Breast epithelium (tissue), 4 donors: ENCODE results near the gene TMIGD1. TPM values are rescaled to one million over a fixed set of nuclear protein-coding genes. Genes with fewer than 3 reads are reported as not detected.

Source experiments
- DNase-seq, 2 donors: peaks; one replicate each; pipeline ENCODE4 v3.0.0-alpha.2; 2019; ENCODE audit warnings: low spot score in 2 of 2
- H3K27ac ChIP-seq, 2 donors: fragments of 200-600 bp; sonication (generic) in 1 of 2; one replicate each; pipeline ENCODE4 v1.5.1; 2016 to 2019; ENCODE audit warnings: mild to moderate bottlenecking in 1 of 2
- H3K27me3 ChIP-seq, 2 donors: fragments of 200-600 bp; sonication (generic) in 1 of 2; one replicate each; pipeline versions ENCODE4 v1.5.1 to v1.6.0; 2017 to 2019; ENCODE audit warnings: control low read depth in 1 of 2, mild to moderate bottlenecking in 1 of 2
- H3K36me3 ChIP-seq: fragments of 200-600 bp; one replicate; pipeline ENCODE4 v1.5.1; 2019
- H3K4me1 ChIP-seq, 2 donors: fragments of 200-600 bp; sonication (generic); one replicate each; pipeline ENCODE4 v1.5.1; 2016 to 2019; ENCODE audit warnings: control low read depth in 1 of 2
- H3K4me3 ChIP-seq, 3 donors: fragments of 200-600 bp; sonication (generic); 1 replicate in 2 of 3; 2 replicates in 1 of 3; pipeline ENCODE4 v1.5.1; 2016 to 2019; ENCODE audit warnings: mild to moderate bottlenecking in 3 of 3, moderate library complexity in 2 of 3
- H3K9me3 ChIP-seq, 2 donors: fragments of 200-600 bp; sonication (generic) in 1 of 2; one replicate each; pipeline ENCODE4 v1.5.1; 2016 to 2019; ENCODE audit warnings: control low read depth in 1 of 2
- POLR2A ChIP-seq: fragments of 450-650 bp; IDR thresholded peaks from one replicate; pipeline ENCODE4 v1.6.1; 2016; ENCODE audit warnings: antibody characterized with exemption, mild to moderate bottlenecking, moderate library complexity
- POLR2AphosphoS5 ChIP-seq, 3 donors: sonication (generic); formaldehyde crosslinking; IDR thresholded peaks; one replicate each; pipeline ENCODE4 v1.6.1; 2017; ENCODE audit warnings: antibody characterized with exemption in 3 of 3
- intact Hi-C: fragments of 100-400 bp; cut with DNase I; formaldehyde crosslinking; loops from one replicate; pipeline ENCODE4 v1.15.1; 2023; ENCODE audit warnings: low total_unique reads
- total RNA-seq, 3 donors: library from RNA; depleted of rRNA; stranded (reverse); fragments of >200 nt; gene quantifications; one replicate each; pipeline ENCODE4 v1.1.0, GENCODE V29; 2016
- TF ChIP-seq, protein P1 (sequence below), 3 donors: fragments of 450-650 bp; IDR thresholded peaks; one replicate each; pipeline ENCODE4 v1.5.1; 2016 to 2017; ENCODE audit warnings: antibody characterized with exemption in 3 of 3, mild to moderate bottlenecking in 3 of 3, moderate library complexity in 3 of 3

The TMIGD1 gene
- total RNA-seq, 3 donors from 2014 or later, result 1.6 TPM; not detected in 2

DNA sequence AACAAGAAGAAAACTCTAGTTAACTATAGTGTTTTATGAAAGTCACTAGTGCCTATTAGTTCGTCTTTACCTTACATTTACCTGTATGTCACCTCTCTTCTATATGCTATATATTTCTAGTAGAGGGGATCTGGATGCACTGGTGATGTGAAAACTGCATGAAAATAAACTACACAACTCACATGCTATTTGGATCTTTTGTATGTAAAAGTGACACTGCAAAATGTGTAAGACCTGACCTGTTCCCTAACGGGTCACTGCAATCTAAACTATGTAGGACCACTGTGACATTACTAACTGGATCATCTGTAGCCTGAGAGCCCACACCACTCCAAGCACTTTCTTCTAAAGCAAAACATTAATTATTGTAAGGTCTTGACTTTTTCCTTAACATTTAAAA is 43.8 kb downstream of the TMIGD1 start:
- Histone ChIP-seq H3K4me3 (no peak overlapping the region), H3K4me1 (peaks cover 0 to 6% of the 10 kb centered on the region in 2 donors)

GRCh38 chr17:30279156-30279555 is 54.7 kb downstream of the TMIGD1 start:
- no peak overlapping the region for H3K27ac ChIP-seq
- intact Hi-C loops, result no loop called here
- no peaks in the 10 kb centered on the region for H3K4me1 ChIP-seq
- no peak overlapping the region for H3K4me3 ChIP-seq
- H3K27me3 ChIP-seq, result no peaks in the 10 kb centered on the region
- TF ChIP-seq, protein P1, sequence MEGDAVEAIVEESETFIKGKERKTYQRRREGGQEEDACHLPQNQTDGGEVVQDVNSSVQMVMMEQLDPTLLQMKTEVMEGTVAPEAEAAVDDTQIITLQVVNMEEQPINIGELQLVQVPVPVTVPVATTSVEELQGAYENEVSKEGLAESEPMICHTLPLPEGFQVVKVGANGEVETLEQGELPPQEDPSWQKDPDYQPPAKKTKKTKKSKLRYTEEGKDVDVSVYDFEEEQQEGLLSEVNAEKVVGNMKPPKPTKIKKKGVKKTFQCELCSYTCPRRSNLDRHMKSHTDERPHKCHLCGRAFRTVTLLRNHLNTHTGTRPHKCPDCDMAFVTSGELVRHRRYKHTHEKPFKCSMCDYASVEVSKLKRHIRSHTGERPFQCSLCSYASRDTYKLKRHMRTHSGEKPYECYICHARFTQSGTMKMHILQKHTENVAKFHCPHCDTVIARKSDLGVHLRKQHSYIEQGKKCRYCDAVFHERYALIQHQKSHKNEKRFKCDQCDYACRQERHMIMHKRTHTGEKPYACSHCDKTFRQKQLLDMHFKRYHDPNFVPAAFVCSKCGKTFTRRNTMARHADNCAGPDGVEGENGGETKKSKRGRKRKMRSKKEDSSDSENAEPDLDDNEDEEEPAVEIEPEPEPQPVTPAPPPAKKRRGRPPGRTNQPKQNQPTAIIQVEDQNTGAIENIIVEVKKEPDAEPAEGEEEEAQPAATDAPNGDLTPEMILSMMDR (IDR thresholded peaks at IDR 0.05), result no peak
- no peak for TF ChIP-seq POLR2A
- no peak for TF ChIP-seq POLR2AphosphoS5 (IDR thresholded peaks at IDR 0.05)
- DNase-seq, result no peak
- H3K9me3 ChIP-seq, result no peaks in the 10 kb centered on the region
- H3K36me3 ChIP-seq, result peaks cover 1% of the 10 kb centered on the region

More for the DNA sequence above, 43.8 kb downstream of the TMIGD1 start:
- no peak for DNase-seq
- intact Hi-C loops, result no loop called here
- Histone ChIP-seq H3K27ac (no peak overlapping the region), H3K27me3 (no peaks in the 10 kb centered on the region), H3K9me3 (no peaks in the 10 kb centered on the region), H3K36me3 (no peaks in the 10 kb centered on the region)
- no peak for TF ChIP-seq POLR2A
- TF ChIP-seq, protein P1 (IDR thresholded peaks at IDR 0.05), result no peak
- TF ChIP-seq POLR2AphosphoS5 (IDR thresholded peaks at IDR 0.05), result no peak

DNA sequence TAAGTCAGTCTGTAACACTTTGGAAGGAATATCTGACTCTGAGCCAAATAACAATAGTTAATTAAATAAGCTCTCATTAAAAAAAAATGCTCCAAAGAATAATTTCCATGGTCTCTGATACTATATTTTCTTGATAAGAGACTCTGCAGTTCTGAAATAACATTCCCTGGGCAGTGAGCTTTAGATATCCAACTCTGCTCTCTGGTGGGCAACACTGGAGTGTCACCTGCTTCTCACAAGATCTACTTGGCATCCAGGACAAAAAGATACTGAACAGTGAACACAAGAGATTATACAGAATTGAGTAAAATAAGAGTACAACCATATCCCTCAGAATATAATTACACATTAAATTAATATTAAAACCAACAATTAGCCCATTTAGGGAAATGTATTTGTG is 55.8 kb downstream of the TMIGD1 start:
- no peak for DNase-seq
- intact Hi-C loops, result no loop called here
- no peak overlapping the region for H3K27ac ChIP-seq
- H3K4me1 ChIP-seq, result no peaks in the 10 kb centered on the region
- TF ChIP-seq POLR2A, result no peak
- TF ChIP-seq, protein P1 (IDR thresholded peaks at IDR 0.05), result peak in 2 of 3 donors; percentile 32
- H3K4me3 ChIP-seq, result no peak overlapping the region
- H3K27me3 ChIP-seq, result no peaks in the 10 kb centered on the region
- no peaks in the 10 kb centered on the region for H3K9me3 ChIP-seq
- H3K36me3 ChIP-seq, result peaks cover 6% of the 10 kb centered on the region

GRCh38 chr17:30275911-30276310 is 57.9 kb downstream of the TMIGD1 start:
- Histone ChIP-seq H3K27ac (no peak overlapping the region), H3K27me3 (no peaks in the 10 kb centered on the region), H3K4me3 (no peak overlapping the region), H3K36me3 (peaks cover 6% of the 10 kb centered on the region), H3K4me1 (no peaks in the 10 kb centered on the region), H3K9me3 (no peaks in the 10 kb centered on the region)
- intact Hi-C loops, result no loop called here
- TF ChIP-seq, protein P1 (IDR thresholded peaks at IDR 0.05), result no peak
- TF ChIP-seq POLR2A (no peak), POLR2AphosphoS5 (IDR thresholded peaks at IDR 0.05) (no peak)
- DNase-seq, result no peak

- Histone ChIP-seq H3K27ac (no peak overlapping the region), H3K4me3 (no peak overlapping the region), H3K9me3 (no peaks in the 10 kb centered on the region), H3K4me1 (no peaks in the 10 kb centered on the region), H3K36me3 (peaks cover 6% of the 10 kb centered on the region), H3K27me3 (no peaks in the 10 kb centered on the region)
- intact Hi-C loops, result no loop called here
- TF ChIP-seq POLR2AphosphoS5 (IDR thresholded peaks at IDR 0.05) (no peak), POLR2A (no peak)
- TF ChIP-seq, protein P1 (IDR thresholded peaks at IDR 0.05), result no peak
- DNase-seq, result no peak
Observed at GRCh38 chr17:30274887-30275286, 59.0 kb downstream of the TMIGD1 start.
